ENCODE data around the gene RCAN1.
"Not testable (repeated sequence)": the region's sequence is repeated elsewhere in the genome, so short reads cannot be mapped to it uniquely, and the experiment has no call there.

Gene RCAN1

DNA sequence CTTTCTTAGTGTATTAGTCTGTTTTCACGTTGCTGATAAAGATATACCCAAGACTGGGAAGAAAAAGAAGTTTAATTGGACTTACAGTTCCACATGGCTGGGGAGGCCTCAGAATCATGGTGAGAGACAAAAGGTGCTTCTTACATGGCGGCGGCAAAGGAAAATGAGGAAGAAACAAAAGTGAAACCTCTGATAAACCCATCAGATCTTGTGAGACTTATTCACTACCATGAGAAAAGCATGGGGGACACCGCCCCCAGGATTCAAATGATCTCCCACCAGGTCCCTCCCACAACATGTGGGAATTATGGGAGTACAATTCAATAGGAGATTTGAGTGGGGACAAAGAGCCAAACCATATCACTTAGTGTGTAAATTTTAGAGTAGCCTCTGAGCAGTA is 46.1 kb downstream of the RCAN1 start:
- DNase-seq (ENCODE audit: low spot score), result not testable (repeated sequence)

DNA sequence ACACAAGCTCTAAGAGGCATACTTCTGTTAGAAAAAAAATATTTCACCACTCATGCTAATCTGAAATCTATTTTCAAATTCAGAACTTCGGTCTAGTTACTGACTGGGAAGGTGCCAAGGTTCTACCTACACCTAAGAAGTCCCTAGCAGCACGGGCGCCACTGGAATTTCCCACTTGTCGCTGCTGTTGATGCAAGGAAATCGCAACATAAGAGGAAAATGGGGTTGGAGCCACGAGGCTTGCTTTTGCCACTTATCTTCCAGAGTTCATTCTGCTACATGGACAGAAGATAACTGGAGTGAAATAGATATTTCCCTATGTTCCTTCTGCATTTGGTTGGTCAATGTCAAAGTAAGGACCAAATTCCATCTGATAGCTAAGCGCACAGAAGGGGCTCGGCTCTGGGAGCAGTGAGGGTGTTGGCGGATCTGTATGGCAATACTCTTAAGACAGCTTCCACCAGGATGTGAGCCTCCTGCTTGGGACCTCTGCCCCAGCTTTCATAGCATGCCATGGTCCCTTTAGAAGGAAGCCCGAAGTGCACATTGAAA is 47.2 kb downstream of the RCAN1 start:
- no peak for DNase-seq (ENCODE audit: low spot score)

DNA sequence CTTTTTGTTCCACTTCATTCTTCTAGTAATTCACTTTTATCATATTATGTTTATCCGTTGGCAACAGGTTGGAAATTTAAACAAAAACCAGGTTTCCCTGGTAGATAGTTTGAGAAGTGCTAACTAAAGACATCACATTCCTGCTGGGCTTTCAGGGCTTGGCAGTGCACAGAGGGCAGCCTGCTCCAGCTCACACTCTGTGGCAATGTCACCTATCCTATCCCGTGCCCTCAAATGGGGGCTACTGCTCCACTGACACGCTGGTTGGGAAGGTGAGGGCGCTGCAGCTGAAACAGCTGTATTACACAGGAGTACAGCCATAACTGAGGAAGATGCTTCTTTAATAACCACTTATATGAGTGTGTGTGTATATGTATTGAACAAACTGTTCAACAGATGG is 49.7 kb downstream of the RCAN1 start:
- DNase-seq (ENCODE audit: low spot score), result no peak

DNA sequence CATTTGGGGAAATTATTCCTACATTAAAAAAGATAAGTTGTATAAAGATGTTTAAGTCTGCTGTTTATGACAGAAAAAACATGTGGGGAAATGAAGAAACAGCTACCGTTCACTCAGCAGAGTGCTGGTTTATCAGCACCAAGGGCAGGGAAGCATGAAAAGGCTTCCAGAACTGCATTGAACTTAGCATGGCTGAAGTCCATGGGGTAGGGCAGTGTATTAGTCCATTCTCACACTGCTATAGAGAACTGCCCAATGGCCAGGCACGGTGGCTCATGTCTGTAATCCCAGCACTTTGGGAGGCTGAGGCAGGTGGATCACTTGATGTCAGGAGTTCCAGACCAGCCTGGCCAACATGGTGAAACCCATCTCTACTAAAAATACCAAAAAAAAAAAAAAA is 51.5 kb downstream of the RCAN1 start:
- not testable (repeated sequence) for DNase-seq (ENCODE audit: low spot score)

DNA sequence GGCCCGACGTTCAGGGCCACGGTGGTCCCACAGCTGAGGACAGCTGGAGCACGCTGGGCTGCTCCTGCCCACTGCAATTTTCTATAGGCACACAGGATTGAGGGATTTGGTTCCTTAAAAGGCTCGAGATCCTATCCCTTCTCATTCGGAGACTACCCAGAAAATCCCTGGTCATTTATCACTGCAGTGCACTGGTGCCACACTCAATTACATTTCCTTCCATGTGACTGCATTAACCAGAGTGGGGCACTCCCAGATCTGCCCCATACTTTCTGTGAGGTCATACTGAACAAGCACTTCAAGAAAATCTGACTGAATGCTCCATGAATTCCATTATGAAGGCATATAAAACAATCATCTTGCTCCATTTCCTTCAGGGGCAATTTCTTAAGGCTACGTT is 53.1 kb downstream of the RCAN1 start:
- no peak for DNase-seq (ENCODE audit: low spot score)

DNA sequence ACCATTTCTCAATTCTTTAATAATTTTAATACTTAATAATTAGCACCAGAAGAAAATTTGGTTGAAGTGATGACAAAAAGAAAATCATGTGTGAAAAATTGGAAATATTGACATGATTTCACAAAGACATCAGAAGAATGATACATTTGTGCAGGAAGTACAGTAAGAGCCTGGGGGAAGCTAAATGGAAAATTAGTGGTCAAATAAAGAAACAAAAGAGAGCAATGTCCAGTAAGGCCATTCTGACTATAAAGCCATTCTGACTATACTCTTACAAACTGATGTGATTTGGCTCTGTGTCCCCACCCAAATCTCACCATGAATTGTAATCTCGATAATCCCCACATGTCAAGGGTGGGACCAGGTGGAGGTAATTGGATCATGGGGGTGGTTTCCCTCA is 54.3 kb downstream of the RCAN1 start:
- no peak for DNase-seq (ENCODE audit: low spot score)

DNA sequence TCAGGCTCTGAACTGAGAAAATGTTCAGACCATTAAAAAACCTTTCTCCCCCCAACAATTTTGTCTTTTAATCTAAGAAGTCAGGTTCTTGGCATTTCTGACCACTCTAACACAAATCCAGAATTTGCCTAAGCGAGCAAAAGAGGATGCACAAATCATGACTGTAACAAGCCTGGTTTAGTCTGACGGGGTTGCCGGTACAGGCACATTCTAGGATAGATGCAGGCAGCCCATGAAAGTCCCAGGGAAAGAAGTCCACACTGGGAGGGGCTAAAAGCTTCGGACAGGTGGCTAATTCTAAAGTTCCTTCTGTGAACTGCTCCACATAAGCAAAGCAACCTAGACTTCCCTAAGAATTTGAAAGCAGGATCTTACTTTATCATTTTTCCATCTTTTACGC is 54.9 kb downstream of the RCAN1 start:
- DNase-seq (ENCODE audit: low spot score), result no peak

DNA sequence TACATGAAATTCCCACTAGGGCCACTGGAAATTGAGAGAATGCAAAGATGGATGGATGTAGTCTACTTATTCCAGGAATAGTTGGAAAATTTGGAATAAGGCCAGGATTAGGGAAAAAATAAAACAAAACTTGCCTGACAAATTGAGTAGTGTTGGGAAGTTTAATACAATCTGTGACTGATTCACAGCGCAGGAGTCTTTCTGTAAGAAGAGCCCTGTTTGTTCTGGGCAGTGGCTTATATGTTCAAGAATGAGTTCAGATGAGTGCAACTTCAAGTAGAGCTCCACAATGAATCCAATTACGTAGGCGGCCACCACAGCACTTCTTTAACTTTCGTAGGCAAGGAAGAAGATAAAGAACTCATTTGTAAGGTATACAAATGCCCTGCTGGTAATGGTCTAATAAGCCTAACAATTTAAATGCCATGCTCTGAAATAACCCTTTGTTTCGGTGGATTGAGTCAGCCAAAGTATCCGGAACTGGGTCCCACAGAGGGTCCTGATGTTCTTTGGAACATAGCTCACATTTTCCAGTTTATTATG is 55.8 kb downstream of the RCAN1 start:
- DNase-seq (ENCODE audit: low spot score), result no peak

DNA sequence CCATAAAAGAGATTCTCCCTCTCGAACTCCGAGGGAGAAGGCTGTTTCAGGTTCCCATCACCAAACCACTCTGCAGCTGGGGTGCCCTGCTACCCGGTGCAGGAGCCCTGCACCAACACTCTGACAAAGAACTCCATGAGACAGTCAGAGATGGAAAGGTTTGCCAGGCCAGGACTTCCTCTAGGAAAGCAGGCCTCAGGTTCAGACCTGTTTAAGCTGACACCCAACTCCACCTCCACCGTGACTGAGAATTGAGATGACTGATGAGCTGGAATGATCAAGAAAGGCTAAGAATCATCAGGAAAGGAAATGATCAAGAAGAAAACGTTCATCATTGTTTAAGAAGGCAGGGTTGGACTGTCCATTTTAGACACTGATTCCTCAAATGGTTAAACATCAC is 56.7 kb downstream of the RCAN1 start:
- DNase-seq (ENCODE audit: low spot score), result no peak

DNA sequence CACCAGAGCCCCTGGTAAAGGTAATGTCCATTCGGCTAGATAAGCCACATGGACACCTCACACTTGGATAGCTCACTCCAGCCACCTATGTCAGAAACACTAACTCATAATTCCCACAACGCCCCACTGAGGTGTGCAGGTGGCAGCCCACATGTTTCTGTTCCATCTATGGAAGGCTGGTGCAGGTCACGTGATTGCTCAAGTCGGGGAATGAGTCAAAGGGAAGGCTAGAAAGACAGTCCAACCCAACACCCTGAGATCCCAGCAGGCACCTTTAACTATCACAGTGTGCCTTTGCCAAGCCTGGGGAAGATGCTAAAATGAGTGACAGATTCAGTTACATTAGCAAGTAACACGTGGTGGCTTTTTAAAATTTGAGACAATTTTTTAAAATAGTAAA is 57.7 kb downstream of the RCAN1 start:
- DNase-seq (ENCODE audit: low spot score), result no peak

DNA sequence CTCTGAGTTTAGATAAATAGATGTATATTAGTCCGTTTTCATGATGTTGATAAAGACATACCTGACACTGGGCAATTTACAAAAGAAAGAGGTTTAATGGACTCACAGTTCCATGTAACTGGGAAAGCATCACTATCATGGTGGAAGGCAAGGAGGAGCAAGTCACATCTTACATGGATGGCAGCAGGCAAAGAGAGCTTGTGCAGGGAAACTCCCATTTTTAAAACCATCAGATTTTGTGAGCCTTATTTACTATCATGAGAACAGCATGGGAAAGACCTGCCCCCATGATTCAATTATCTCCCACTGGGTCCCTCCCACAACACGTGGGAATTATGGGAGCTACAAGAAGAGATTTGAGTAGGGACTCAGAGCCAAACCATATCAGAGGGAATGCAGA is 60.2 kb downstream of the RCAN1 start:
- DNase-seq (ENCODE audit: low spot score), result not testable (repeated sequence)

DNA sequence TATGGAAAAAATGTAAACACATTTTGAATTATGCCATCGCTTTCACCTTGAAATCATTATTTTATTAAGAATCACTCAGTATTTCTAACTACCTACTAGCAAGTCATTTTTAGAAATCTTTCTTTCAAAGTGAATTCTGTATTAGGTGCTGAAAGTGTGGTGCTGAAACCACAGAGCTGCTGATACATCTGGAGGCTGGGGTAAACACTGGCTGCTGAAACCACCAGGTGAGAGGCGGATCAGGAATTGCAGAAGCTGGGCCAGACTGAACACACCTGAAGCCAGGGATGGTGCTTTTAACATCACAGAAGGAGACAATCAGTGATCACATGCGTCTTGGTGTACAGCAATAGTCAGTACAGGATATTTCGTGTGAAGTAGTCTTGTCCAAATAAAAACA is 60.7 kb downstream of the RCAN1 start:
- no peak for DNase-seq (ENCODE audit: low spot score)

DNA sequence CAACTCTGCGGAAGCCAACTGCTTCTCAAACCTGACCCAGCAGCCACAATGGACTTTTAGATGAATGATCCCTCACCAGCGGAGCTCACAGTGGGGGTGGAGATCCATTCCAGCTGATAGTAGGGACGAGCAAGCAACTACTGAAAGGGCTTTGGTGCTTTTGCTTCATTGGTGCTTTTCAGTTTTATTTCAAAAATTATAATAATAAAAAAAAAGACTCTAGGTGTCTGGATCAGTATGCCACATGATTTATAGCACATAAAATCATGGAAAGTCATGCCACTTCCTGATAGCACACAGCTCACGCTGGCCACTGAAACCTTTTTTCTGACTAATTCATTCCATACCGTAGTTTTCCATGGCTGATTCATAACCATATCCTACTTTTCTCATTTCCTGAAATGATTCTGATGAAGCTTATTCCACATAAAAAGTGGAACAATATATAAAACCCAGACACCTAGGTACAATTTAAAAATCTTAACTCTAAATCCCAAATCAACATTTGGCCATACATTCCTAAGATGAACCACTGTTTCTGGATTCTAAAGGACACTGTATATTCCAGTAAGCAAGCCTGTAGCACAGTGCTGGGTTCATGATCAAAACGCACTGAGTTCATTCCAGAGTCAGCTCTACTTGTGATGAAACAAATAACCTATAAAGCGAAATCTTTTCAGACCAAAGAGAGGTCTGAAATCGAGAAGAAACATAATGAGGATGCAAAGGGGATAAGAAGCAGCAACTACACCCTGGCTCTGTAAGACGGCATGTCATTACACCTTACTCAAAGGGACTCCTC is 61.6 kb downstream of the RCAN1 start:
- DNase-seq (ENCODE audit: low spot score), result peak; percentile 71

DNA sequence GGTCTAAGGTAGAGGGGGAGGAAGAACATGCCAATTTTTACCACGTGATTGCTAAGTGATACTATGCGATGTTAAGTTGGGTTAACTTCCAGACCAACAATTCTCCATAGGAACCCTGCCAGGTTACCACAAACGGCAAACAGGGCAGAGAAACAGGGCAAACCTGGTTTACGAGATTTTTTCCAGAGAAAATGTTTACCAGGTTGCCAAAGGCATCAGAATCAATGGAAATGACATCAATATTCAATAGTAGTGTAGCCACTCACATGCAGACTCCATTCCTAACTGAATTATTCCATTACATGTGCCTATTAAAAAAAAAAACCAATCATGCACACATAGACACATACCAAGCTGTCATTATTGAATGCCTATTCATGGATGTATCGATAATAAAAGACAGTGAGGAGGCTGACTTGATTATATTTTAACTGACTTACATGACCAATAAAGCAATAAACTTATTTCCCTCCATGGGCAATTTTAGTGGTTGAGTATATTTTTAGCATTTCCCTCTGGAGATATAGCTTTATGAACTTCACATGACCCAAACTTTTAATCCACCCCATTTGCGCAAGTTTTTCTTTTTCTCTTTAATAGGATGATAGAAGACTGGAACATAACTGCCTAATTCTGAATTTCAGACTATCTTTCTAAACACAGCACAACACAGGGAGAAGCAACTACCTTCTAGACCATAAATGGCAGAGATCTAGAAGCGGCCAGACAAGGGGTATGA is 62.4 kb downstream of the RCAN1 start:
- DNase-seq (ENCODE audit: low spot score), result peak; percentile 23

DNA sequence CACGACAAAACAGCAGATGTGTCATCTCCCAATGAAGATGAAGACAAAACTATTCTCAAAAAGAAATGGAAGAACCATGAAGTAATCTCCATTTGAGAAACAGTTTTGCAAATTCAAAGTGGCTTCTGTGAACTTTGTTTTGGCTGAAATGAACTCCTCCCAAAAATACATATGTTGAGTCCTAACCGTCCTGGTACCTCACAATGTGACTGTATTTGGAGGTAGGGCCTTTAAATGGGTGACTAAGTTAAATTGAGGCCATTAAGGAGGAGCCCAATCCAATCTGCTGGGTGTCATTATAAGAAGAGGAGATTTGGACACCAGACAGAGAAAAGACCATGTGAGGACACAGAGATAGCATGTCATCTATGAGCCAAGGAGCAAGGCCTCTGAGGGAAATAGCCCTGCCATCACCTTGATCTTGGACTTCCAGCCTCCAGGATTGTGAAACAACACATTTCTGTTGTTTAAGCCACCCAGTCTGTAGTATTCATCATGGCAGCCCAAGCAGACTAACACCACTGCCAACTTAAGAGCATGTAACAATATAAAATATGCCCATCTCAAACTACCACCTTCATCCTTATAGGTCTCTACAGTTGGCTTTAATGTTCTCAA is 64.6 kb downstream of the RCAN1 start:
- no peak for DNase-seq (ENCODE audit: low spot score)

DNA sequence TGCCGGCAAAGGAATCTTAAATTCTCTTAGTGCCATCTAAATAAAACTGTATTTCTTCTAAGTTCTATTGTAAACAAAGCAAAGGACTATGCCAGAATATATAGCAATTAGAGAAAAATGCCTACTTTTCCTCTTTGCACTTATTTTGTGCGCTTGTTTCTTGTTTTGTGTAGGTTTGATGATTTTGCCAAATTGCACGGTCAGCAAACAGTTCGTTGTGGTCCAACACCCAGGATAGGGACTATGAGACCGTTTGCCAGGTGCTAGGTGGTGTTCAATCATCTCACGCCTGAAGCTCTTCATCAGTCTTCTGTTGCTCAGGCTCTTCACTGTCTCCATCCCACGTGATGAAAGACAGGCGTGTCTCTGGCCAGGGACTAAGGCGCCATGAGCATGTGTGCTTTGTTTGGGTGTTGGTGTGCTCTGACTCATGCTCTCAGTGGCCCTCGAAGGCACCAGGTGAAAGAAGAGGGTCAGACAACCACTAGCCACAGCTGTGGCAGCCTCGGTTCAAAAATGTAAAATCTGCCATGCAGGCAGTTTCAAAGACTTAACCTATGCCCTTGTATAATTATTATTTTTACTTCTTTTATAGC is 66.0 kb downstream of the RCAN1 start:
- no peak for DNase-seq (ENCODE audit: low spot score)

DNA sequence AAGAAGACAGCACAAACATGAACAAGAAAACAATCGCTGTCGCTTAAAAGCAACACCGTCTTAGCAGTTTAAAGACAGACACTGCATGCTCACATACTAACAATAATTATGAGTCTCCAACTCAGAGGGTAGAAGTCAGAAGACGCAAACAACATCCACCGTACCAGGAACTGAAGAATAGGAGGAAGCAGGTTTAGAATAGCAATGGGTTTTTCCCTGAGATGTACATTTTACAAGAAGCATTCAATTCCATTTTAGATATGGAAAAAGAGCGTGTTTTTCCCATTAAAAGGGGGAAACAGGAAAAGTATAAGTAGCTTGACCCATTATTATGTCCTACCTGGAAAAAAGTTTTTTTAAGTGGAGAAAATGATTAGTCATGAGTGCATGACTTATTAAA is 68.4 kb downstream of the RCAN1 start:
- no peak for DNase-seq (ENCODE audit: low spot score)

DNA sequence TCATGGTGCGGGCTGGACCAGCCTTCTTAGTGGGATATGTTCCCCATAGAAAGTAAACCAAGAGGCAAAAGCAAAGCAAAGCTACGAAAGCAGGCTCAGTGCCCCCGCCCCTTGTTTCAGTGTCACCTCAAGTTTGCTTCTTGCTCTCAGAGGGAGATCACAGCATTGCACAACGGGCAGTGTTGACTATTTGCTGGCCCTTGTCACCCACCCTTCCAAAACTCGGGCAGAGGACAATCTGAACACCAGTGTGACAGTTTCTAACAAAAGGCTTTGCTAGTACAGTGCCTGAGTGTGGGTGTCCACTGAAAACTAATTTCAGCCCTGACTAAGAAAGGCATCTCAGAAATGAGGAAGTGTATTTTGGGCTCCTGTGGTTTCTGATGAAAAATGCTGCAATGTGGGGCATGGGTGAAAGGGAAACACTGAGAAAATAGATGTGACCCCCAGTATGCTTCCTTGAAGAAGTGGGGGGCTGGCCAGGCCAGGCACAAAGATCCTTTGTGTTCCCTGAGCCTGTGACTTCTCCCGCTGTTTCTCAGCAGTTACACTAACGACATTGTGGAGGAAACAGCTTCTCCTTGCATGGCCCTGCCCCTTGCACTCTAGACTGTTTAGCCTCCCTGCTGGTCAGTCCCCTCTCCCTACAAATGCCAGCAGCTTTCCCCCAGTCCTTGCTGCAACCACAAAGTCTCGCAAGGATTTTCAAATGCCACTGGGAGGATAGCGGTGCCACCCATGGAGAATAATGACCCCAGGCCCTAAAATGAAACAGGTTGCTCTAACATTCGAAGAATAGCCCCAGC is 69.6 kb downstream of the RCAN1 start:
- DNase-seq (ENCODE audit: low spot score), result peak; percentile 85

DNA sequence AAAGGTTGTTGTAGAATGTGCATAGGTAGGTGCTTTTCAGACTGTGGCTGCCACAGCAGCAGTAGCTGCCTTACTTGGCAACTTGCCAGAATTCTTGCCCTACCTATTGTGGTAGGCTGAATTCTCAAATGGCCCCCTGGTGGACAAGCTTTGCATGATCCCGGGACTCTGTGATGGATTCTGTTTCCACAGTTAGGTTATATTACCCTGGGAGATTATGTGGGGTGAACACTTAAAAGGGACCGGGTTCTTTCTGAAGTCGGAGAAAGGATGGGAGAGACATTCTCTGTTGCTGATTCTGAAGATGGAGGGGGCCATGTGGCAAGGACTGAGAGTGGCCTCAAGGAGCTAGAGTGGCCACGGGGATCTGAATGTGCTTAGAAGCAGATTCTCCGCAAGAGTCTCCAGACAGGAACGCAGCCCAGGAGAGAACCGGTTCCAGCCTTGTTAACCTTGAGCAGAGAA is 70.8 kb downstream of the RCAN1 start:
- DNase-seq (ENCODE audit: low spot score), result peak; percentile 49

DNA sequence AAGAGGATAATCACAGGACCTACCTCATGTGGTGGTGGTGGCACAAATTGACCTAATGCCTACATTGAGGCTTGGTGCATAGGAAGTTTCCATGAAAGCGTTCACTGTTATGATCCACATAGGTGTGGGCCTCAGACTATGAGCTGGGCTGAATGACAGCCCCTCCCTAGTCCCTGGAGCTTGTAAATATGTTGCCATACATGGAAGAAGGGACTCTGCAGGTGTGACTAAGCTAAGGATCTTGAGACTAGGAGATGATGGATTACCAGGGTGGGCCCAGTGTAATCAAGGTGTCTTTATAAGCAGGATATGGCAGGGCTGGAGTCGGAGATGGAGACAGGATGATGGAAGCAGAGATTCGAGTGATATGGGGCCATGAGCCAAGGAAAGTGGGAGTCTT is 71.9 kb downstream of the RCAN1 start:
- no peak for DNase-seq (ENCODE audit: low spot score)

DNA sequence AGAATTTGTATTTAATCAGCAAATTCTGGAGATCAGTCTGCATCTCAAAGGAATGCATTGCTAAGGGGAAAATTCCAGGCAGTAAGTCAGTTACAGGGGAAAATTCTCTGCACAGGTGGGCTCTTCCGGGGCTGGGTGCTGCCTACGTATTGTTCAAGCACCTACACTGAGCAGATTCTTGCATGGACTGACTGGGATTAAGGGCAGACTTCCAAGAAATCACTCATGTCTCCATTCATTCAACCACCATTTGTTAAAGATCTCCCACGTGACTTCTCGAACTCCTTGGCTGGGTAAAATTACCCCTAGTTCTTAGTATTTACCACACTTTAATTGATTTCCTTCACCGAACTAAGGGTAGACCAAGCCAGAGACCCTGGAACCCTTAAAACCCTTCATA is 74.7 kb downstream of the RCAN1 start:
- DNase-seq (ENCODE audit: low spot score), result no peak

Measured in GM03348 (cell line).